Activated CD8-positive, alpha-beta memory T cell treated with anti-CD3 and anti-CD28 coated beads, Interleukin-2, amount 50 U/mL, for 4 hours (primary cell): Measurements from ENCODE around the gene CFAP65.

Experiments
- DNase-seq: peaks from one replicate; pipeline ENCODE4 v3.0.0-alpha.2; 2020

CFAP65 gene, protein sequence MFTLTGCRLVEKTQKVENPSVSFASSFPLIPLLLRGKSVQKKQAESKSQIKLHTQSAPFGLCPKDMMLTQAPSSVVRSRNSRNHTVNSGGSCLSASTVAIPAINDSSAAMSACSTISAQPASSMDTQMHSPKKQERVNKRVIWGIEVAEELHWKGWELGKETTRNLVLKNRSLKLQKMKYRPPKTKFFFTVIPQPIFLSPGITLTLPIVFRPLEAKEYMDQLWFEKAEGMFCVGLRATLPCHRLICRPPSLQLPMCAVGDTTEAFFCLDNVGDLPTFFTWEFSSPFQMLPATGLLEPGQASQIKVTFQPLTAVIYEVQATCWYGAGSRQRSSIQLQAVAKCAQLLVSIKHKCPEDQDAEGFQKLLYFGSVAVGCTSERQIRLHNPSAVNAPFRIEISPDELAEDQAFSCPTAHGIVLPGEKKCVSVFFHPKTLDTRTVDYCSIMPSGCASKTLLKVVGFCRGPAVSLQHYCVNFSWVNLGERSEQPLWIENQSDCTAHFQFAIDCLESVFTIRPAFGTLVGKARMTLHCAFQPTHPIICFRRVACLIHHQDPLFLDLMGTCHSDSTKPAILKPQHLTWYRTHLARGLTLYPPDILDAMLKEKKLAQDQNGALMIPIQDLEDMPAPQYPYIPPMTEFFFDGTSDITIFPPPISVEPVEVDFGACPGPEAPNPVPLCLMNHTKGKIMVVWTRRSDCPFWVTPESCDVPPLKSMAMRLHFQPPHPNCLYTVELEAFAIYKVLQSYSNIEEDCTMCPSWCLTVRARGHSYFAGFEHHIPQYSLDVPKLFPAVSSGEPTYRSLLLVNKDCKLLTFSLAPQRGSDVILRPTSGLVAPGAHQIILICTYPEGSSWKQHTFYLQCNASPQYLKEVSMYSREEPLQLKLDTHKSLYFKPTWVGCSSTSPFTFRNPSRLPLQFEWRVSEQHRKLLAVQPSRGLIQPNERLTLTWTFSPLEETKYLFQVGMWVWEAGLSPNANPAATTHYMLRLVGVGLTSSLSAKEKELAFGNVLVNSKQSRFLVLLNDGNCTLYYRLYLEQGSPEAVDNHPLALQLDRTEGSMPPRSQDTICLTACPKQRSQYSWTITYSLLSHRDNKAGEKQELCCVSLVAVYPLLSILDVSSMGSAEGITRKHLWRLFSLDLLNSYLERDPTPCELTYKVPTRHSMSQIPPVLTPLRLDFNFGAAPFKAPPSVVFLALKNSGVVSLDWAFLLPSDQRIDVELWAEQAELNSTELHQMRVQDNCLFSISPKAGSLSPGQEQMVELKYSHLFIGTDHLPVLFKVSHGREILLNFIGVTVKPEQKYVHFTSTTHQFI (N-terminal part only)

DNA sequence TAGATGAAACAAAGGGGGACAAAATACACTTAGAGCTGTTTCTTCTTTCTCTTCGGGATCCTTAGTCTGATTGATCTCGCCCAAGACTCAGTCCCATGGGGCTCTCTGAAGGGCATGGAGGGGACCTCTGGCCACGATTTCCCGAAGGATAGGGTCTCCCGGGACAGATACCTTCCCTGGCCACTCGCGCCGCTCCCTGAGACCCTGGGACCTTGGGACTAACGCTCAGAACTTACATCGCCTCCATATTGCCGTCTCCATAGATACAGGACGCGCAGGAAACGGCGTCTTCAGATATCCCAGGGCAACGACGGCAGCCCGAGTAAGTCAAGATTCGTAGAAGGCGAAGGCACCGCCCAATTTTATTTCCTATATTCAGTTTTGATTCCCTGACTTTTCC lies at the start of gene CFAP65:
Gene CFAP65 (minus strand): TSS at position 265 of the 400 bp plus-strand sequence. CDS start 2,468 bp downstream, outside the sequence.
- DNase-seq = no peak

DNA sequence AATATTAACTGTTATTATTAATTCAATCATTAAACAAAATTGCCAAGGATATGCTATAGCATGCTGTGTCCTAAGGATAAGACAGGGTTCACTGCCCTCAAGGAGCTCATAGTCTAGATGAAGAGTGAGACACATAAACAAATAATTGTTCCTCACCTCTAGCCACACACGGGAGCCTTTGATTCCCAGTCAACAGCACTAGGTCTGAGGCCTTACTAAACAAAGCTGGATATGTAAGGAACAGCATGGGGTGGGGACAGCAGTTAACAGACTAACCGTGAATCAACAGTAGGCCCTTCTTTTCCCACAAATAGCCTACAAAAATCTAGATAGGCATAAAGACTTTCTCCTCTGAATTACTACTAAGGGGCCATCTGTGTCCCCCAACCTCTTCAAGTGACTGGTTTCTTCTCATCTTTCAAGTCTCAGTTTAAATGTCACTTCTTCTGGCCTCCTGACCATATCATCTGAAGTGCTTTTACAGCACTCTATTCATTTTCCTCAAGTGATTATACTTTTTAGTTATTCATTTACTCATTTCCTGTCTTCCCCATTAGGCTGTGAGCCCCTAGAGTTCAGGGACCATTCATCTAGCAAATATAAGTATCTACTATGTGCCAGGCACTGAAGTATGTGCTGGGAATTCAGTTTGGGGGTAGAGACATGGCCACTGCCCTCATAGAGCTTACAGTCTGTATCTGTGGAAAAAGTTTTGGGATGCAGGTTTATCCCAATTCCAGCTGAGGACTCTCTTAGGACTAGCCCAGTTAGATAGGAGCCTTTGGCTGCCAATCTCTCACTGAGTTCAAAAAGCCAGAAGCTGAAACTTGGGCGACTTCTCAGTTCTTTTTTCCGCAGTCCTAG lies 49.4 kb upstream of the CFAP65 start:
- no peak for DNase-seq

DNA sequence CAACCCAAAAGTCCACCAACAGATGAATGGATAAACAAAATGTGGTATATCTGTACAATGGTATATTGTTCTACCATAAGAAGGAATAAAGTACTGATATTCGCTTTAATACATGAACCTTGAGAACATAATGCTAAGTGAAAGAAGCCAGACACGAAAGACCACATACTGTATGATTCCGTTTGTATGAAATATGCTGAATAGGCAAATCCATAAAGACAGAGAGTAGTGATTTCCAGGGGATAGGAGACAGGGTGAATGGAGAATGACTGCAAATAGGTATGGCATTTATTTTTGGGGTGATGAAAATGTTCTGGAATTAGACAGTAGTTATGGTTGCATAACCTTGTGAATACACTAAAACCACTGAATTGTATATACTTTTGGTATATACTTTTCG lies 48.0 kb upstream of the CFAP65 start:
- DNase-seq = no peak

DNA sequence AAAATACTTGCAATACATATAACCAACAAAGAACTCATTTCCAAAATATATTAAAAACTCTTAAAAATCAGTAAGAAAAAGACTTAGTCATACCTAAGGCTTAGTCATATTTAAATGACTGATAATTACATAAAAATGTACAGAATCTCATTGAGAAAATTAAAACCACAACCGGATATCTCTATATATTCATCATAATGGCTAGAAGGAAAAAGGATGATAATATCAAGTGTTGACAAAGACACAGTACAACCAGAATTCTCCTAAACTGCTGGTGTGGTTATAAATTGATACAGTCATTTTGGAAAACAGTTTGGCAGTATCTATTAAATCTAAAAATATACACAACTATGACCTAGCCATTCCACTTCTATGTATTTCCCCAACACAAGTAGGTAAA lies 46.5 kb upstream of the CFAP65 start:
- no peak for DNase-seq

DNA sequence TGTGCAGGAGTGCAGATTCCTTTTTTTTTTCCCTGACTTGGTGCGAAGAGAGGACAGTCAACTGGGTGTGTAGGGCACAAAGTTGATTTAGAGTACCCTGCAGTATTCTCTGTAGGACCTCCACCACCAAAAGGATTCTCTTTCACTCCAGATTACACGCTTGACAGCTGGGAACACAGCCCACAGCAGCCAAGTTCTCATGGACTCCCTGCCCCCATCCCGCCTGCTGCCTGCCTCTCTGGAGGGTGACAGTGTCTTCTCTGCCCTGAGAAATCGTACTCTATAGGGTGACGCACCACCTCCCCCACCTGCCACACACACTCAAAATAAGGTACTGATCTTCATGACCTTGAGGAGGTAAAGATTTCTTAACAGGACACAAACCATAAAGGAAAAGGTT lies 46.0 kb upstream of the CFAP65 start:
- DNase-seq = no peak

DNA sequence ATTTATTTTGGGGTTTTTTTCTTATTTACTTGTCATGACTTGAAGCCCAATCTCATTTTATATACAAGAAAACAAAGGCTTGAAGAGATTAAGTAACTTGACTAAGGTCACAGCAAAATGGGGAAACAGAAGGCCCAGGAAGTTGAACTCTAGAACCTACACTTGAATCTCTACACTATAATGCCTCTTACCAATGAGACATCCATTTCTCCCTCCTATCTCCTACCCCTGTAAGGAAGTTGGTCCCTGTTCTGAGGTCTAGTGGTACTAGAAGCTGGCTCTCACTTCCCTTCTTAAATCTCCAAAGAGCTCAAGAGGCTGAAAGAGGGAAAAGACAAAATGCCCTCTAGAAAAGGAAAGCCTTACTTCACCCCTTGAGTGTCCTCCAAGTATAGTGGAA lies 44.9 kb upstream of the CFAP65 start:
- no peak for DNase-seq

DNA sequence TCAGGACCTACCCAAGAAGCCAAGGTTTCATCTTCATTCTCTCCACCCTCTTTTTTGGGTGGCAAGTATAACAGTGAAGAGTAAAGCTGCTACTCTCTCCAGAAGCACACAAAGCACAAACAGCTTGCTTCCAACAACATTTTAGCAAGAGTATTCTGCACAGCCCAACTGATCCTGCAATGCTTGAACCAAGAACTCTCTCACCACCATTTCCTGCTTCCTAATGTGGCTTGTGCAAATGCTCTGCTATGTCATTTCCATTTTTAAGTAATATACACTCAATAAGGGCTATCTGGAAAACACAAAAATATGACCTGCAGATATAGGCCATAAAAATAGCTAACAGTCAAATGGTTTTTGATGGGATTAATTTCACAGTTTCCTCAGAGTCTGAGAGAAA lies 43.5 kb upstream of the CFAP65 start:
- no peak for DNase-seq

DNA sequence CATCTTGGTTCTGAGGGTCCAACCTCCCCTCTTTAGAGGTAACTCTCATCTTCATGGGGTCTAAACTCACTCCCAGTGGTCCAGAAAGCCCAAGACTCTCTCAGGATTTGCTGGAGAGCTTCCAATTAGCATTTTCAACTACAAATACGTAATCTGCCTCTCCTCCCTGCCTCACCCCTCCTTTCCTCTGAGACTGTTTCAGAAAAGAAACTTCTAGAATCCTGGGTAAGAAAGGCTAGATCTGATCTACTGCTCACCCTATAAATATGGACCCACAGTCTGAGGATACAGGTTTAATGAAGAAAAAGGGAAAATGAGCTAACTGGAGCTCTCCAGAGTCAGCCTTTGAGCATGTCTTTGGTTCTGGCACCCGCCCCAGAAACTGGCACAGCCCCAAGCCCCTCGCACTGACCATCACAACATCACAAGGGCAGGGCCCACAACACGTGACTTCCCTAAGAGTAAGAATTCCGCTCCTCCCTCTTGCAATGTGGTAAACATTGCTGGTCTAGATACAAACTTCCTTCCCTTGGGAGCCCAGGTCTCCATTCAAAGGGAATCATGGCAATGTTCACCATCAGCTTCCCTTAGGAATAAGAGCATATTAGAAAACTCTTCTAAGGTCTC lies 41.1 kb upstream of the CFAP65 start:
- DNase-seq = no peak

DNA sequence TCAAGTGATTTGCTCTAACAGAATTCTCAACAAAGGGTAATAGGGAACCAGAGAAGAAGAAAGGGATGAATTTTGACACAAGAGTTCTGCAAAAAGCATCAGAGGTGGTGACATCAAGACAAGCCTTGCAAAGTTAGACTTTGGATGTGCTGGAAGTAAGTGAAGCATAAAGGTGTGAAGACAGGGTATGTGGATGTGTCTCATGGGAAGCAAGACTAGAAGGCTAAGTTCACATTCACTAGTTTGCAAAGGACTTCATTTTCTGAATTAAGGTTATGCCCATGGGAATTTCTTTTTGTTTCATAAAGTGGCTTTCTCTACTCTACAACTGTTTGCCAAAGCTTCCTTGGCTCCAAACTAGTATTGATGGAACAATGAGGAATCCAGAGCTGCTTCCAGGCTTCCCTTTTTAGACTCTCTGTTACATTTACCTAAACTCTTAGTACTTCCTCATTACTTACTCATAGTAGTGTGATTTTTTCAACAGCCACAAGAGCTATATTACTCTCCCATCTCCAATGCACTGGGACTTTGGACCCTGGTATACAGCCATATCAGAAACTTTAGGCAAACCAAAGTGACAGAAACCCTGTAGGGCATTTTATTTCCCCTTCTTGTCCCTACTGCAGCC lies 40.5 kb upstream of the CFAP65 start:
- DNase-seq = no peak

DNA sequence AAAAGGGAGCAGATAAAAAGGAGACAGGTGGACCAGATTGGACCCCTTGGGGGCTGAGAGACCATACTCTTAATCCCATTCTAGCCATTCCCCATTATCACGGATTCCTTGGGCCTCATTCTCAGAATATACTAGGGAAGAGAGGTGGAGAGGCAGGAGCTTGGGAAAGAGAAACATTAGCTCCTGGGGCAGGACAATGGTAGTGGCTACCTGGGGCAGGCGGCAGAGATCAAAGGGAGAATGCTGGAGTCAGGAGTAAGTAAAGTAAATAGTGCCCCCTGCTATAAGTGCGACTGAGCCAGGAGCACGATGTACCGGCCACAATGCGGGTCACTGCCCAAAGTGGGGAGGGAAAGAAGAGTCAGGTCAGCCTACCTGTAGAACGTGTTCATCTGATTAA lies 39.8 kb upstream of the CFAP65 start:
- DNase-seq = no peak

DNA sequence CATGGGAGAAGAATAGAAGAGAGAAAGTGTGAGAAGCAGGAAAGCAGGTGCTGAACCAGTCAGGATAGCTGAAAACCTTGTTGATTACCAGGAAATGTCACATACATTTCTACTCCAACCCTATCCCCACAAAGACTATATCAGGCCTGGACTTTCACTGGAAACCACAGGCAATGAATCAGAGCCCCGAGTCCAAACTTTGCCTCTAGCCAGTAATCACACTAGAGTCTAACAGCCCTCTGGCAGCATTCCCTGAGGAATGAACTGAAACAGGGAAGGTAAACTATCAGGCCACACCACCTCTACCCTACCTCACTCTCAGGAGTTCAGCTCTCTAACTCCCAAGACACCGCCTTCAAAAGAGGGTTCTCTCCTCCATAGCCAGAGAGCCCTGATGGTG lies 38.1 kb upstream of the CFAP65 start:
- DNase-seq = no peak

DNA sequence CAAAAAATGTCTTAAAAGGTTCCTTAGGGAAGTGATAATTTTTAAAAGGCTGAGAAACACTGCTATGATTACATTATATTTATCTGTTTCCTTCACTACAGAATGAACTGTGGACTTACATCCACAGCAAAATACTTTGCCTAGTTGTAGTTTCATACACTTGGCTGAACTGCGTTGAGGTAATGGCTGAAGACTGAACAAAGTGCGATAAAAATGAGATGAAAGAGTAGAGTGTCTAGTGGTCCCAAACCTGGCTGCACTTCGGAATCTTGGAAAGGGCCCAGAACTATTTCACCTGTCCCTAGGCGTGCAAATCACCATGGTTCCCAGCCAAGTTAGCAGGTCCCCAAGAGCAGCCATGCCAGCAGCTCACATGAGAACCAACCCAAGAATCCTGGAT lies 37.6 kb upstream of the CFAP65 start:
- no peak for DNase-seq

DNA sequence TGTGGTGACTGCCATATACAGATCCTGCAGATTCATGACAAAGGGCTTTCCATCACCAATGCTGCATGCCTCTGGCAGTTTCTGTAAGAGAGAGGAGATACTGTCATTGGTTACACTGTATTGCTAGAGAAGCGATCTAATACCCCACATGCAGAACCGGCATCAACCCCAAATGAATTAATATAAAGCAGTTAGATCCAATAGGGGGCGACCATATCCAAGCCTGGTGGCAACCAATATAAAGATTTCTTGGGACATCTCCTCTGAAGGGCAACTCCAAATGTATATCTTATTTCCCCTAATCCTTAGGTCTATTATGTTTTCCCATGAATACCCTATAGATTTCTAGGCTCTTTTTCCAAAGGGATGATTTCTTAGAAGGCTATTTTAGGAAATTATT lies 36.8 kb upstream of the CFAP65 start:
- no peak for DNase-seq

DNA sequence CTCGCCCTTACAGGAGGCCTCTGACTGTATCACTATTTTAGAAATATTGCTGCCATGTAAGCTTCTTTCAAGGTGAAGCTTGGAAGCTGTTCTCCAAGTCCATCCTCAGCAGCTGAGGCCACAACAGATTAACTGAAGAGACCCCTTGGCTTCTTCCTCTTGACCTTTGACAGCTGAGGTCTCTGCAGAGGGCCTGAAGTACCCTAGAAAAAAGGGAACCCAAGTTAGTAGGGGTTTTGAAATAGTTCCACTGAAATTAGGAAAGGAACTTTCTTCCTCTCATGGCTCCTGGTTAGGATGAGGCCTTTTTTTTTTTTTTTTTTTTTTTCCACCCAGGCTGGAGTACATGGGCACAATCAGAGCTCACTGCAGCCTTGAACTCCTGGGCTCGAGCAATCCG lies 34.9 kb upstream of the CFAP65 start:
- no peak for DNase-seq

DNA sequence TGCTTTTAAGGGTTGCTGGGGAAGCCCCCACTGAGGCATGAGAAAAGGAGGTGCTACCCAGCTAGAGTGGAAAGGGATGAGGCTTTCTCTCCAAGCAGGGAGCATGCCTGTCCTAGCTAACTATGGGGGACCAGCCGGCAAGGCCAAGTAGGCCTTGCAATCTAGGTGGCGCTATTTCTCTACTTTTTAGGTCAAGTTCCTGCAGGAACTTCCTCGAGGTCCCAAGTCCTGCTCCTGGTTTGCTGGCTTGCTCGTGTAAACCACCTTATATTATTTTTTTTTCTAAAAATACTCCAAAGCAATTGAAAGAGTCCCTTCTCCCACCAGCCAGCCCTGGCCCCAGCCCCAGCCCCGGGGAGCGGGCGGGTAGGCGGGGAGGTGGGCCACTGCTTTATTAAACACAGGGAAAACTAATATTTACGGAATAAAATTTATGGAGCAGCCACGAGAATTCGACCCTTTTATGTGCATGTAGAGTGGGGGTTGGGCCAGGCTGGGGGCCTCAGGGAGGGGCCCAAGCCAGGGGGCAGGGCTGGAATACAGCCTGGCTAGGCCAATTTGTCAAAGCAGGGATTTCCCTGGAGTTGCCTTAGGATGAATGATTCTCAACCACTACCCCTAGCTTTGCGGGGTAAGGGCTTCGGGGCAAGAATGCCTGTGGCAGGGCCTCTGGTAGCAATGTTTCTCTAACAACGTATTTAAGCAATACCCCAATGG lies 32.3 kb upstream of the CFAP65 start:
- DNase-seq = no peak

DNA sequence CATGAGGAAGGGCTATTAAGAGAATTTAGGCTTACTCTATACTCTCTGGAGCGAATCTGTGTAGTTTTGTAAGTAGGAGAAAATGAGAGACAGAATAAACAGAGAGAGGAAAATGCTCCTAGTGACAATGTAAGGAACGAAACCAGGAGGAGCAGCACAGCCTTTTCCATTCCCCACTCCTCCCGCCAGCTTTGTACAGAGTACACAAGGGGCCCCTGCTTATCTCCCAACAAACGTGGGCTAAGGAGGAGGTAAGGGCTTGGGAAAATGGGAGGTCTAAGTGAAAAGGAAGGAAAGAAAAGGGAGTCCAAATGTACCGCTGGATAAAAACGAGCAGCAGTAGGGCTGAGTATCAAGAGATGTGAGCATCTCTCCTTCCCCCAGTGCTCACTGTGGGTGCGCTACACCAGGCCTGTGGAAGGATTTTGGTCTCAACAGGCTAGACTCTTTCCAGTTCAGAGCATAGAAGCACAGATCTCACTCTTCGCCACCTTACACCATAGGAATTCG lies 31.5 kb upstream of the CFAP65 start:
- no peak for DNase-seq

DNA sequence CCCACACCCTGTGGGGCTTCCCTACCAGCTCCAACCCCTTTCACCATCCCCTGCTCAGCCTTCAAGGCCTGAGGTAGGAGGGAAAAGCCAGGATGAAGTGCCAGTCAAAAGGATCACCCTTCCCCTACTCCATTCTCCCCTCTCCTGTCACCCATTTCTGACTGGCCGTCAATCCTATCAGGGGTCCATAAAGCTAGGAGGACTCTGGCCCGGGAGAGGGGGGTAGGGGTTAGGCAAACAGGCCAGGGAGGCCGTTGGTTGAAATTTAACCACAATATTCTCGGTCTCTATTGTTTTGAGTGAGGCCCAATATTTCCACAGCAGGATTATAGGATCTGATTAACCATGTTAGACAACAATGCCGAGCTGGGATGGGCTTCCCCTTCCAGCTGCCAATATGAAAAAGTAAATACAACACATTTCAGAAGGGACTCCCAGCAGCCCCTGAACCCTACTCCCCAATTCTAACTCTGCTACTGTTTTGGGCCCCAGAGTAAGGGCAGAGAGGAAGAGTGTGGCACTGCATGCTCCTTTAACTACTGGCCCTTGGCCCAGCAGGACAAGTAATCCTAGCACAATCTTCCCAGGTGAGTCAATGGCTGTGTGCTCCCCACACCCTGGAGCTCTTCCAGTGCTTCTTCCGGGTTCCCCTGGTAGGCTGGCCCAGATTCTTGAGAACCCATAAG lies 30.0 kb upstream of the CFAP65 start:
- DNase-seq = no peak

DNA sequence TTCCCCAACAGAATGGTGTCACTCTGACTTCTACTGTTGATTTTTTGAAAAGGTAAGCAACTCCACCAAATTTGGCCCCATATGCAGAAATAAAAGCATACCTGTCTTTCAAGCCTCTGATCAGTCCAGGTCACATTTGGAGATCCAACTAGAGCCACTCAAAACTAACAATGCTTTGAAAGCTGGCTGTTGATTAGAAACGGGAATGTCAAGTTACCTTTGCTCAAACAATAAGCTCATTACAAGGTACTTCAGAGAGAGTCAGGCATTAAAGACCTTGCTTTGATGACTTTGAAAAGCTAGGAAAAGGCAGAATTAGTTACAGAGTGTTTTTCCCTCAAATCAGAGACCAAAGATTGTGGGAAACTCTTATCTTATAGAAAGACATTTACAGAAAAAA lies 24.2 kb upstream of the CFAP65 start:
- DNase-seq = no peak

DNA sequence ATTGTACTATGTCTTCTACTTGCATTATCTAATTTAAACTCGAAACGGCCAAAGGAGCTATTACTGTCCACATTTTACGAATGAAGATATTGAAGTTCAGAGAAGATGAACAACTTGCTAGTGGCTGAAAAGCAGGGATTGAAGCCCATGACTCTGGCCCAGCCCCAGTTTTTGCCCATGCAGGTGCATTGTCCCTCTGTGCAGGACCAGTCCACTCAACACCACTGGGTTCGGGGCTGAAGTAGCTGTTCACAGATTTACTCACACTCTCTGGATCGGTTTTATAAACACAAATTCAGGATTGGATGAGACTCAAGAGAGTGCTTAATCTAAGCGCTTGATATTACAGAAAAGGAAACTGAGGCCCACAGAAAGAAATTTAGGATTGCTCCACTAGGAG lies 20.8 kb upstream of the CFAP65 start:
- DNase-seq = no peak
